GM23338 (cell line): ENCODE results near the gene HNRNPF. TPM values are rescaled to one million over a fixed set of nuclear protein-coding genes. Genes with fewer than 3 reads are reported as not detected.
A peak's percentile ranks its signal among the peaks of the same experiment; 100 is the strongest.

ENCODE experiments used
- ATAC-seq: fragments of 200-7000 bp; cut with Tn5 transposase; 3 replicates; pipeline ENCODE4 v1.9.1; 2020
- DNase-seq: peaks from one replicate; pipeline ENCODE4 v3.0.0-alpha.2; 2015; ENCODE audit warnings: low spot score
- H2AFZ ChIP-seq: fragments of 200-600 bp; sonication (generic); 2 replicates; pipeline ENCODE4 v1.8.0; 2016; ENCODE audit warnings: antibody characterized with exemption, mild to moderate bottlenecking, moderate library complexity
- H3F3A ChIP-seq: fragments of 200-600 bp; sonication (generic); replicated peaks from 2 replicates; pipeline ENCODE4 v1.8.0; 2017; ENCODE audit warnings: antibody characterized with exemption, mixed run types, low read depth
- H3K27ac ChIP-seq: fragments of 200-600 bp; sonication (generic); 2 replicates; pipeline ENCODE4 v1.6.1; 2016; ENCODE audit warnings: low read depth
- H3K27me3 ChIP-seq: fragments of 200-600 bp; sonication (generic); 2 replicates; pipeline ENCODE4 v1.8.0; 2016; ENCODE audit warnings: mild to moderate bottlenecking, mixed run types, moderate library complexity; ENCODE audit not compliant: insufficient read depth
- H3K36me3 ChIP-seq: fragments of 200-600 bp; sonication (generic); 2 replicates; pipeline ENCODE4 v1.8.0; 2016; ENCODE audit warnings: mild to moderate bottlenecking; ENCODE audit not compliant: insufficient read depth
- H3K4me1 ChIP-seq: fragments of 200-600 bp; sonication (generic); 2 replicates; pipeline ENCODE4 v1.8.0; 2016; ENCODE audit warnings: mild to moderate bottlenecking, moderate library complexity; ENCODE audit not compliant: insufficient read depth
- H3K4me2 ChIP-seq: fragments of 200-600 bp; sonication (generic); 2 replicates; pipeline ENCODE4 v1.7.1; 2017; ENCODE audit warnings: mixed run types
- H3K4me3 ChIP-seq: fragments of 200-600 bp; sonication (generic); 2 replicates; pipeline ENCODE4 v1.6.1; 2016; ENCODE audit warnings: mixed run types
- H3K79me2 ChIP-seq: fragments of 200-600 bp; sonication (generic); replicated peaks from 2 replicates; pipeline ENCODE4 v1.8.0; 2017; ENCODE audit warnings: mild to moderate bottlenecking; ENCODE audit not compliant: insufficient read depth
- H3K9me2 ChIP-seq: fragments of 200-600 bp; sonication (generic); 2 replicates; pipeline ENCODE4 v1.8.0; 2017; ENCODE audit not compliant: insufficient read depth
- H4K20me1 ChIP-seq: fragments of 200-600 bp; sonication (generic); replicated peaks from 2 replicates; pipeline ENCODE4 v1.8.0; 2017; ENCODE audit warnings: mild to moderate bottlenecking; ENCODE audit not compliant: insufficient read depth
- H3K27ac Mint-ChIP-seq: 2 replicates; pipeline ENCODE4 v1.8.0; 2020; ENCODE audit warnings: inconsistent platforms, mild to moderate bottlenecking, moderate library complexity, mixed read lengths
- H3K27me3 Mint-ChIP-seq: 3 replicates; pipeline ENCODE4 v1.8.0; 2022; ENCODE audit warnings: low read depth, mild to moderate bottlenecking, moderate library complexity, mixed read lengths, inconsistent platforms; ENCODE audit not compliant: insufficient read depth, poor library complexity
- H3K36me3 Mint-ChIP-seq: 3 replicates; pipeline ENCODE4 v1.8.0; 2021; ENCODE audit warnings: low read depth, mild to moderate bottlenecking, inconsistent platforms, moderate library complexity, mixed read lengths
- H3K4me1 Mint-ChIP-seq: 3 replicates; pipeline ENCODE4 v1.8.0; 2020; ENCODE audit warnings: mild to moderate bottlenecking, inconsistent platforms, mixed read lengths
- H3K4me3 Mint-ChIP-seq: 3 replicates; pipeline ENCODE4 v1.8.0; 2021; ENCODE audit warnings: moderate library complexity, mild to moderate bottlenecking, inconsistent platforms, mixed read lengths
- H3K9me3 Mint-ChIP-seq: 3 replicates; pipeline ENCODE4 v1.8.0; 2020; ENCODE audit warnings: moderate library complexity, mild to moderate bottlenecking, inconsistent platforms, mixed read lengths
- CREB1 ChIP-seq: fragments of 250-450 bp; sonication (Bioruptor Pico); IDR thresholded peaks from 2 replicates; pipeline ENCODE4 v1.5.0; 2020; ENCODE audit warnings: low read depth, mild to moderate bottlenecking, moderate library complexity
- EZH2 ChIP-seq: fragments of 200-600 bp; sonication (generic); IDR thresholded peaks from one replicate; pipeline ENCODE4 v1.8.0; 2017; ENCODE audit warnings: antibody characterized with exemption, mild to moderate bottlenecking, low read depth; ENCODE audit not compliant: unreplicated experiment
- EZH2phosphoT487 ChIP-seq: fragments of 200-600 bp; sonication (generic); IDR thresholded peaks from one replicate; pipeline ENCODE4 v1.8.1; 2018; ENCODE audit warnings: antibody characterized with exemption; ENCODE audit not compliant: unreplicated experiment
- JUNB ChIP-seq: IDR thresholded peaks from one replicate; pipeline ENCODE4 v1.6.1; 2016; ENCODE audit warnings: antibody characterized with exemption; ENCODE audit not compliant: unreplicated experiment
- NANOG ChIP-seq: IDR thresholded peaks from 2 replicates; pipeline ENCODE4 v1.6.1; 2016; ENCODE audit warnings: antibody characterized with exemption, borderline replicate concordance
- POLR2AphosphoS5 ChIP-seq: IDR thresholded peaks from 2 replicates; pipeline ENCODE4 v1.6.1; 2016; ENCODE audit warnings: antibody characterized with exemption, low read depth
- STAT1 ChIP-seq: IDR thresholded peaks from one replicate; pipeline ENCODE4 v1.6.1; 2016; ENCODE audit warnings: antibody characterized with exemption; ENCODE audit not compliant: unreplicated experiment
- ZNF114 ChIP-seq: fragments of 250-450 bp; sonication (Bioruptor Pico); IDR thresholded peaks from 2 replicates; pipeline ENCODE4 v1.5.0; 2020; ENCODE audit warnings: mild to moderate bottlenecking, moderate library complexity
- ZNF331 ChIP-seq: fragments of 250-450 bp; sonication (Bioruptor Pico); IDR thresholded peaks from 2 replicates; pipeline ENCODE4 v1.5.0; 2020; ENCODE audit warnings: low read depth, mild to moderate bottlenecking, moderate library complexity
- polyA plus RNA-seq: library from polyadenylated mRNA; unstranded; fragments of >200 nt; fragmentation: Nextera tagmentation; extraction: Ambion mirVana; gene quantifications from 2 replicates; pipeline ENCODE4 v1.2.1, GENCODE V29; 2016
- total RNA-seq: library from RNA; depleted of rRNA; stranded (reverse); fragments of >200 nt; shearing (Covaris generic); gene quantifications from 2 replicates; pipeline ENCODE4 v1.2.3, GENCODE V29; 2014
- TF ChIP-seq, protein P1 (sequence below): IDR thresholded peaks from one replicate; pipeline ENCODE4 v1.6.1; 2018; ENCODE audit warnings: antibody characterized with exemption; ENCODE audit not compliant: unreplicated experiment
- TF ChIP-seq, protein P2 (sequence below): fragments of 250-450 bp; sonication (Bioruptor Pico); IDR thresholded peaks from 2 replicates; pipeline ENCODE4 v1.5.0; 2020; ENCODE audit warnings: mild to moderate bottlenecking, moderate library complexity
- TF ChIP-seq, protein P3 (sequence below): IDR thresholded peaks from 2 replicates; pipeline ENCODE4 v1.6.1; 2016; ENCODE audit warnings: antibody characterized with exemption
- TF ChIP-seq, protein P4 (sequence below), 2 experiments: fragments of 200-600 bp in 1 of 2; sonication (generic) in 1 of 2; conservative IDR thresholded peaks; 2 replicates each; pipeline versions ENCODE4 v1.5.1 to v1.6.1; 2016 to 2017; ENCODE audit warnings: antibody characterized with exemption in 2 of 2, low read depth in 2 of 2, mild to moderate bottlenecking in 2 of 2, moderate library complexity in 1 of 2

The HNRNPF gene
- total and polyA plus RNA-seq, 2 experiments from 2014 or later = 210 to 378 TPM

DNA sequence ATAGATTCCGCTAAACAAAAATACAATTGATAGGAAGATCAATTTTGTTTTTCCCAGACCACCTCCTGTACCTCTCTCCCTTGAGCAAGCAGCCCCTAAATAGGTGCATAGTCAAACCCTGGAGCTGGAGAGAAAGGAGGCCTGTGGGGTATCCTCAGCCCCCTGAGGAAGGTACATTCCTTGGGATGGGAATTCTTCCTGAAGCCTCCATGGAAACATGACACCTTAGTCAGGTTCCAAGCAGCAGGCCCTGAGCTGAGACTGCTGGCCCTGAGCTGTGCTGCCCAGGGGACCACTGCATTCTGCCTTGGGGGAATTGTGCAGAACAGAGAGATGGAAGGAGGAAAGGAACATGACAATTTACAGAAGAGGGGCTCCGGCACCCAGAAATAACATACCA, 7.4 kb downstream of the HNRNPF start:
- H3K4me3 Mint-ChIP-seq = peak overlapping the region; percentile 64
- TF ChIP-seq ZNF114 = no peak
- TF ChIP-seq, protein P1, sequence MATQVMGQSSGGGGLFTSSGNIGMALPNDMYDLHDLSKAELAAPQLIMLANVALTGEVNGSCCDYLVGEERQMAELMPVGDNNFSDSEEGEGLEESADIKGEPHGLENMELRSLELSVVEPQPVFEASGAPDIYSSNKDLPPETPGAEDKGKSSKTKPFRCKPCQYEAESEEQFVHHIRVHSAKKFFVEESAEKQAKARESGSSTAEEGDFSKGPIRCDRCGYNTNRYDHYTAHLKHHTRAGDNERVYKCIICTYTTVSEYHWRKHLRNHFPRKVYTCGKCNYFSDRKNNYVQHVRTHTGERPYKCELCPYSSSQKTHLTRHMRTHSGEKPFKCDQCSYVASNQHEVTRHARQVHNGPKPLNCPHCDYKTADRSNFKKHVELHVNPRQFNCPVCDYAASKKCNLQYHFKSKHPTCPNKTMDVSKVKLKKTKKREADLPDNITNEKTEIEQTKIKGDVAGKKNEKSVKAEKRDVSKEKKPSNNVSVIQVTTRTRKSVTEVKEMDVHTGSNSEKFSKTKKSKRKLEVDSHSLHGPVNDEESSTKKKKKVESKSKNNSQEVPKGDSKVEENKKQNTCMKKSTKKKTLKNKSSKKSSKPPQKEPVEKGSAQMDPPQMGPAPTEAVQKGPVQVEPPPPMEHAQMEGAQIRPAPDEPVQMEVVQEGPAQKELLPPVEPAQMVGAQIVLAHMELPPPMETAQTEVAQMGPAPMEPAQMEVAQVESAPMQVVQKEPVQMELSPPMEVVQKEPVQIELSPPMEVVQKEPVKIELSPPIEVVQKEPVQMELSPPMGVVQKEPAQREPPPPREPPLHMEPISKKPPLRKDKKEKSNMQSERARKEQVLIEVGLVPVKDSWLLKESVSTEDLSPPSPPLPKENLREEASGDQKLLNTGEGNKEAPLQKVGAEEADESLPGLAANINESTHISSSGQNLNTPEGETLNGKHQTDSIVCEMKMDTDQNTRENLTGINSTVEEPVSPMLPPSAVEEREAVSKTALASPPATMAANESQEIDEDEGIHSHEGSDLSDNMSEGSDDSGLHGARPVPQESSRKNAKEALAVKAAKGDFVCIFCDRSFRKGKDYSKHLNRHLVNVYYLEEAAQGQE = no peak
- TF ChIP-seq ZNF331 = no peak
- no peak for TF ChIP-seq JUNB
- no peak for TF ChIP-seq POLR2AphosphoS5
- TF ChIP-seq, protein P2, sequence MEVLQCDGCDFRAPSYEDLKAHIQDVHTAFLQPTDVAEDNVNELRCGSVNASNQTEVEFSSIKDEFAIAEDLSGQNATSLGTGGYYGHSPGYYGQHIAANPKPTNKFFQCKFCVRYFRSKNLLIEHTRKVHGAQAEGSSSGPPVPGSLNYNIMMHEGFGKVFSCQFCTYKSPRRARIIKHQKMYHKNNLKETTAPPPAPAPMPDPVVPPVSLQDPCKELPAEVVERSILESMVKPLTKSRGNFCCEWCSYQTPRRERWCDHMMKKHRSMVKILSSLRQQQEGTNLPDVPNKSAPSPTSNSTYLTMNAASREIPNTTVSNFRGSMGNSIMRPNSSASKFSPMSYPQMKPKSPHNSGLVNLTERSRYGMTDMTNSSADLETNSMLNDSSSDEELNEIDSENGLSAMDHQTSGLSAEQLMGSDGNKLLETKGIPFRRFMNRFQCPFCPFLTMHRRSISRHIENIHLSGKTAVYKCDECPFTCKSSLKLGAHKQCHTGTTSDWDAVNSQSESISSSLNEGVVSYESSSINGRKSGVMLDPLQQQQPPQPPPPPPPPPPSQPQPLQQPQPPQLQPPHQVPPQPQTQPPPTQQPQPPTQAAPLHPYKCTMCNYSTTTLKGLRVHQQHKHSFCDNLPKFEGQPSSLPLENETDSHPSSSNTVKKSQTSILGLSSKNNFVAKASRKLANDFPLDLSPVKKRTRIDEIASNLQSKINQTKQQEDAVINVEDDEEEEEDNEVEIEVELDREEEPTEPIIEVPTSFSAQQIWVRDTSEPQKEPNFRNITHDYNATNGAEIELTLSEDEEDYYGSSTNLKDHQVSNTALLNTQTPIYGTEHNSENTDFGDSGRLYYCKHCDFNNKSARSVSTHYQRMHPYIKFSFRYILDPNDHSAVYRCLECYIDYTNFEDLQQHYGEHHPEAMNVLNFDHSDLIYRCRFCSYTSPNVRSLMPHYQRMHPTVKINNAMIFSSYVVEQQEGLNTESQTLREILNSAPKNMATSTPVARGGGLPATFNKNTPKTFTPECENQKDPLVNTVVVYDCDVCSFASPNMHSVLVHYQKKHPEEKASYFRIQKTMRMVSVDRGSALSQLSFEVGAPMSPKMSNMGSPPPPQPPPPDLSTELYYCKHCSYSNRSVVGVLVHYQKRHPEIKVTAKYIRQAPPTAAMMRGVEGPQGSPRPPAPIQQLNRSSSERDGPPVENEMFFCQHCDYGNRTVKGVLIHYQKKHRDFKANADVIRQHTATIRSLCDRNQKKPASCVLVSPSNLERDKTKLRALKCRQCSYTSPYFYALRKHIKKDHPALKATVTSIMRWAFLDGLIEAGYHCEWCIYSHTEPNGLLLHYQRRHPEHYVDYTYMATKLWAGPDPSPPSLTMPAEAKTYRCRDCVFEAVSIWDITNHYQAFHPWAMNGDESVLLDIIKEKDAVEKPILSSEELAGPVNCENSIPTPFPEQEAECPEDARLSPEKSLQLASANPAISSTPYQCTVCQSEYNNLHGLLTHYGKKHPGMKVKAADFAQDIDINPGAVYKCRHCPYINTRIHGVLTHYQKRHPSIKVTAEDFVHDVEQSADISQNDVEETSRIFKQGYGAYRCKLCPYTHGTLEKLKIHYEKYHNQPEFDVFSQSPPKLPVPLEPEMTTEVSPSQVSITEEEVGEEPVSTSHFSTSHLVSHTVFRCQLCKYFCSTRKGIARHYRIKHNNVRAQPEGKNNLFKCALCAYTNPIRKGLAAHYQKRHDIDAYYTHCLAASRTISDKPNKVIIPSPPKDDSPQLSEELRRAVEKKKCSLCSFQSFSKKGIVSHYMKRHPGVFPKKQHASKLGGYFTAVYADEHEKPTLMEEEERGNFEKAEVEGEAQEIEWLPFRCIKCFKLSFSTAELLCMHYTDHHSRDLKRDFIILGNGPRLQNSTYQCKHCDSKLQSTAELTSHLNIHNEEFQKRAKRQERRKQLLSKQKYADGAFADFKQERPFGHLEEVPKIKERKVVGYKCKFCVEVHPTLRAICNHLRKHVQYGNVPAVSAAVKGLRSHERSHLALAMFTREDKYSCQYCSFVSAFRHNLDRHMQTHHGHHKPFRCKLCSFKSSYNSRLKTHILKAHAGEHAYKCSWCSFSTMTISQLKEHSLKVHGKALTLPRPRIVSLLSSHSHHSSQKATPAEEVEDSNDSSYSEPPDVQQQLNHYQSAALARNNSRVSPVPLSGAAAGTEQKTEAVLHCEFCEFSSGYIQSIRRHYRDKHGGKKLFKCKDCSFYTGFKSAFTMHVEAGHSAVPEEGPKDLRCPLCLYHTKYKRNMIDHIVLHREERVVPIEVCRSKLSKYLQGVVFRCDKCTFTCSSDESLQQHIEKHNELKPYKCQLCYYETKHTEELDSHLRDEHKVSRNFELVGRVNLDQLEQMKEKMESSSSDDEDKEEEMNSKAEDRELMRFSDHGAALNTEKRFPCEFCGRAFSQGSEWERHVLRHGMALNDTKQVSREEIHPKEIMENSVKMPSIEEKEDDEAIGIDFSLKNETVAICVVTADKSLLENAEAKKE (CRISPR knock-in tag) = no peak
- TF ChIP-seq EZH2phosphoT487 = no peak
- no peak for TF ChIP-seq CREB1
- TF ChIP-seq, protein P3, sequence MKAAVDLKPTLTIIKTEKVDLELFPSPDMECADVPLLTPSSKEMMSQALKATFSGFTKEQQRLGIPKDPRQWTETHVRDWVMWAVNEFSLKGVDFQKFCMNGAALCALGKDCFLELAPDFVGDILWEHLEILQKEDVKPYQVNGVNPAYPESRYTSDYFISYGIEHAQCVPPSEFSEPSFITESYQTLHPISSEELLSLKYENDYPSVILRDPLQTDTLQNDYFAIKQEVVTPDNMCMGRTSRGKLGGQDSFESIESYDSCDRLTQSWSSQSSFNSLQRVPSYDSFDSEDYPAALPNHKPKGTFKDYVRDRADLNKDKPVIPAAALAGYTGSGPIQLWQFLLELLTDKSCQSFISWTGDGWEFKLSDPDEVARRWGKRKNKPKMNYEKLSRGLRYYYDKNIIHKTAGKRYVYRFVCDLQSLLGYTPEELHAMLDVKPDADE = no peak
- no peak for TF ChIP-seq STAT1
- TF ChIP-seq EZH2 = no peak
- TF ChIP-seq, protein P4, sequence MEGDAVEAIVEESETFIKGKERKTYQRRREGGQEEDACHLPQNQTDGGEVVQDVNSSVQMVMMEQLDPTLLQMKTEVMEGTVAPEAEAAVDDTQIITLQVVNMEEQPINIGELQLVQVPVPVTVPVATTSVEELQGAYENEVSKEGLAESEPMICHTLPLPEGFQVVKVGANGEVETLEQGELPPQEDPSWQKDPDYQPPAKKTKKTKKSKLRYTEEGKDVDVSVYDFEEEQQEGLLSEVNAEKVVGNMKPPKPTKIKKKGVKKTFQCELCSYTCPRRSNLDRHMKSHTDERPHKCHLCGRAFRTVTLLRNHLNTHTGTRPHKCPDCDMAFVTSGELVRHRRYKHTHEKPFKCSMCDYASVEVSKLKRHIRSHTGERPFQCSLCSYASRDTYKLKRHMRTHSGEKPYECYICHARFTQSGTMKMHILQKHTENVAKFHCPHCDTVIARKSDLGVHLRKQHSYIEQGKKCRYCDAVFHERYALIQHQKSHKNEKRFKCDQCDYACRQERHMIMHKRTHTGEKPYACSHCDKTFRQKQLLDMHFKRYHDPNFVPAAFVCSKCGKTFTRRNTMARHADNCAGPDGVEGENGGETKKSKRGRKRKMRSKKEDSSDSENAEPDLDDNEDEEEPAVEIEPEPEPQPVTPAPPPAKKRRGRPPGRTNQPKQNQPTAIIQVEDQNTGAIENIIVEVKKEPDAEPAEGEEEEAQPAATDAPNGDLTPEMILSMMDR (conservative IDR thresholded peaks at IDR 0.05; ENCODE audit: low read depth in 2 of 2) = no peak
- TF ChIP-seq NANOG = no peak
- H3K9me2 ChIP-seq = no peaks in the 10 kb centered on the region
- H3K4me1 ChIP-seq = peaks cover 63% of the 10 kb centered on the region
- H3K27ac Mint-ChIP-seq = peak overlapping the region; percentile 93
- peaks cover 45% of the 10 kb centered on the region for H3K36me3 Mint-ChIP-seq
- H3K4me2 ChIP-seq = peak overlapping the region; percentile 83
- peaks cover 18% of the 10 kb centered on the region for H3F3A ChIP-seq
- peaks cover 19% of the 10 kb centered on the region for H3K27me3 Mint-ChIP-seq
- no peaks in the 10 kb centered on the region for H3K27me3 ChIP-seq
- peak overlapping the region; percentile 82 for H3K27ac ChIP-seq
- ATAC-seq = peak; percentile 78
- peak overlapping the region; percentile 30 for H3K4me3 ChIP-seq
- peaks cover 60% of the 10 kb centered on the region for H3K4me1 Mint-ChIP-seq
- peak; percentile 93 for DNase-seq
- peaks cover 69% of the 10 kb centered on the region for H4K20me1 ChIP-seq
- peaks cover 94% of the 10 kb centered on the region for H3K79me2 ChIP-seq
- 0 out of 2 replicates have a peak, but pooled peaks cover 8% of the 10 kb centered on the region for H3K36me3 ChIP-seq
- no peaks in the 10 kb centered on the region for H3K9me3 Mint-ChIP-seq
- no peak overlapping the region for H2AFZ ChIP-seq
